Left renal cortex interstitium (tissue), 4 donors: Measurements from ENCODE around the gene UNC5C. TPM values are rescaled to one million over a fixed set of nuclear protein-coding genes. Genes with fewer than 3 reads are reported as not detected.

Source experiments
- DNase-seq, 4 donors: peaks; one replicate each; pipeline ENCODE4 v3.0.0-alpha.2; 2013; ENCODE audit warnings: low read depth in 4 of 4, low spot score in 2 of 4, missing footprints in 1 of 4
- polyA plus RNA-seq, 4 donors: library from polyadenylated mRNA; unstranded; fragments of 120-200 nt; gene quantifications; one replicate each; pipeline ENCODE4 v1.2.1, GENCODE V29; 2013; ENCODE audit not compliant: insufficient read length in 4 of 4

The UNC5C gene
- polyA plus RNA-seq: 10 to 100 TPM; 32.4 to 42.3 (median 37.0) TPM

GRCh38 chr4:95548738-95549245, at the start of gene UNC5C:
UNC5C (minus strand) TSS chr4:95548973.
- peak in 1 of 4 donors; percentile 83 for DNase-seq

GRCh38 chr4:95596676-95597075, 47.9 kb upstream of the UNC5C start:
- no peak for DNase-seq

DNA sequence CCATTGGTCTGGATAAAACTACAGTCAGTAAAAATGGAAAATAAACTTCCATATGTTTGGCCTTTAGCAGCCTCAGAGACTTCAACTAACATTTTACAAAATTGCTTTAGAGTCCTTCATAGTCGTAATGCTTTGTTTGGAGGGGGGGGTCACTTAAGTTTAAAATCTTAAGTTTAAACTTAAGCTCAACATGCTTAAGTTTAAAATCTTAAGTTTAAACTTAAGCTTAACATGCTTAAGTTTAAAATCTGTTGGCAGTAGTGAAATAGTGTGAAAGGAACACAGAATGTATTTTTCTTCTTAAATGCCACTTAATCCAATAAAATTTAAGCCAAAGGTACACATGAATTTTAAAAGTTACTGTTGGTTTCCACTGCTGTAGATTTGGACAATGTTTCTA, 45.9 kb upstream of the UNC5C start:
- peak in 1 of 4 donors; percentile 10 for DNase-seq

GRCh38 chr4:95594013-95594412, 45.2 kb upstream of the UNC5C start:
- no peak for DNase-seq

GRCh38 chr4:95591278-95591677, 42.5 kb upstream of the UNC5C start:
- DNase-seq: no peak

DNA sequence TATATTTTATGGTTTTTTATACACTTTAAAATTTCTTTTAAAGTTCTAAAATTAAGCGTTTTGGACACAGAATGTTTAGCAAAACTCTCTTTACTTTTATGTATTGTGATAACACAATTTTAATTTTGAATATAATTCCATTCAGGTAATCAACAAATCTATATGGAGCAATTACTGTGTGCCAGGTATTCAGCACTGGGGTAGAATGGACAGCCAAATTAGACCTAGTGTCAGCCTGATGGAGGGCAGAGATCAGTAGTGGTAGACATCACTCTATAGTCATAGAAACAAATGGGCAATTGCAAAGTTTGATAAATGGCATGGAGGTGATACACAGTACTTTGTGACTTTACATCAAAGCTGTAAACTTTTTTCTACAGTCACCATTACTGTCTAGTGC, 41.8 kb upstream of the UNC5C start:
- DNase-seq: no peak

GRCh38 chr4:95585016-95585695, 36.4 kb upstream of the UNC5C start:
- DNase-seq: no peak

DNA sequence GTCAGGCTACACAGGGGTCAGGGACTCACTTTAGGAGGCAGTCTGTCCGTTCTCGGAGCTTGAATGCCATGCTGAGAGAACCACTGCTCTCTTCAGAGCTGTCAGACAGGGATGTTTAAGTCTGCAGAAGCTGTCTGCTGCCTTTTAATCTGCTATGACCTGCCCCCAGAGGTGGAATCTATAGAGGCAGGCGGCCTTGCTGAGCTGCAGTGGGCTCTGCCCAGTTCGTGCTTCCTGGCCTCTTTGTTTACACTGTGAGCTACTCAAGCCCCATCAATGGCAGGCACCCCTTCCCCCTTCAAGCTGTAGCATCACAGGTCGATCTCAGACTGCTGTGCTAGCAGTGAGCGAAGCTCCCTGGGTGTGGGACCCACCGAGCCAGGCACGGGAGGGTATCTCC, 31.5 kb upstream of the UNC5C start:
- DNase-seq: no peak

DNA sequence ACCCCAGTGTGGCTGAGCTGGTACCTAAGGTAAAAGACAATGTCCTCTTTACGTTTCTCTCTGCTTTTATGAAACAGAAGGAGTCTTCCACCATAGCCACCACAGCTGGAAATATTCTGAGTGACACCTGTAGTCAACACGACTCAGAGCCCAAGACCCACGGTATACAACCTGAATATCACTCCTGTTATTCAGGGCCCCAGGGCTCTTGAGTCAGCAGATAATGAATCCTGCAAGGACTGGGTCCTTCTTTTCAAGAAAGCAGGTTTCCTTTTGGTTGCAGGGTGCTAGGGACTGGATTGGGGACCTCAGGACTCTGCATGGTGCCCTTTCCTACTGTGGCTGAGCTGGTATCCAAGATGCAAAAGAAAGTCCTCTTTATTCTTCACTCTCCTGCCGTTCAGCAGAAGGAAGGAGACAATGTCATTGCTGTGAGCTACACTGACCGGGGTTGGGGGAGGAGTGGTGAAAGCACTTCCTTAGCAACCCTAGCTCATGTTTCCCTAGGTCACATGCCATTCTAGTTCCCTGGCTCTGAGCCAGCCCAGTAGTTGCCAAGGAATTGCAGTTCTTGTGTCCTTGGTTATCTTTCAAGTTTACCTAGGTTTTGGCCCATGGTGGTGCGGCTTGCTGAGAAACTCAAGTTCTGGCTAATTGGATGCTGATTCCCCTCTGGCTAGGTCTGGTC, 23.7 kb upstream of the UNC5C start:
- DNase-seq: peak in 1 of 4 donors; percentile 43

DNA sequence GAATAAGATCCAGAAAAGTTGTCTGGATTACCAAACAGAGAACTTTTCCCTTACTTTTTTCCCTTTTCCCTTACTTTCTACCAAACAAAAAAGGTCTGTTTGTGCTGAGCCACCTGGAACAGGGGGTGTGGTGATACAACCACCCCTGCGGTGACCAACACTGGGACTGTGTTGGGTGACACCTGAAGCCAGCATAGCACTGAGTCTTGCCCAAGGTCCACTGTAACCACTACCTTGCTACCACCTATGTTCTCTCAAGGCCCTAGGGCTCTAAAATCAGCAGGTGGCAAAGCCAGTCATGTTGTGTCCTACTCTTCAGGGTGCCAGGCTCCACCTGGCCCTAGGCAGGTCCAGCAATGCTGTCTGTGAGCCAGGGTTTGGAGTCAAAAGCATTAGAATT, 22.8 kb upstream of the UNC5C start:
- no peak for DNase-seq

- no peak for DNase-seq
Measured at GRCh38 chr4:95563638-95564337, 15.0 kb upstream of the UNC5C start.

DNA sequence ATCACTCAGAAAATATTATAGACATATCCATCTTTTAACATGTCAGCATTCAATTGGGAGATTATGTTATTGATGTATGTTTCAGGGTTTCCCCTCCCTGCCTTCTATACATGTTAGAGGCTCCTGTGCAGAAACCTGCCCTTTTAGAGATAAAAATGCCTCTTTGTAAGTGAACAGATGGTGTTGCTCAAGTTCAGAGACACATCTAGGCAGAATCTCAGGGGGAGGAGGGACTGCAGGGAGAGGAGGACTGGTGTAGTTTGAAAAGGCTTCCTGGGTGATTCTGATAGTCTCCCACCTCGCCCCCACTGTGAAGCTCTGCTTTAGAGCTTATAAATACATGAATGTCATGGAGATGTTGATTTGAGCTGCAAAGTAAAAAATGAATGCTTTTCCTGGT, 12.0 kb upstream of the UNC5C start:
- no peak for DNase-seq

DNA sequence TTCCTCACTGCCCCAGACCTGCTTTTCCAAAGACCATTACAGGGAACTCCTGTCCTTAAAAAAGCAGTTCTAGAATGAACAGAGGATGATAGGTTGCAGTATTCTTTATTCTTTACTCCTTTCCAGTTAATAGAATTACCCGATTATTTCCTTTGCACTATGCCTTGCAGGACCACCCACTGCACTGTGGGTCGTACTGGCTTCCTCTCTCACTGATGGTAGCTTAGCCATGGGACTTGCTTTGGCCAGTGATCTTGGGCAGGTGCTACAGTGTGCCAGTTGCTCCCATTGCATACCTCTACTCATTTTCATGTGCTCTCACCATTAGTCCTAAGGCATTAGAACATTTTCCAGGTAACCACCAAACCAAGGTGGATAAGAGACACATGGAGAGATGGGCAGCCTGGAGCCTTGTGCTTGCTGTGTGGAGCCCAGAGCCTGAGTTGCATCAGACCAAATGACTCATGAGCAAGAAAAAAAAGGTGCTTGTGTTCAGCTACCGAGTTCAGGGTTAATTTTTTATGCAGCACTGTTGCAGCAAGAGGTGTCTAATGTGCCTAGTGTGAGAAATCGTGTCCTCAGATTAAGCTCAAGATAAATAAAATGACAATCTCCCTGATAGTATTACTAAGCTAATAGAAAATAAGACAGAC, 7.6 kb upstream of the UNC5C start:
- no peak for DNase-seq

- DNase-seq: no peak
Measured at GRCh38 chr4:95552942-95553550, 4.3 kb upstream of the UNC5C start.

GRCh38 chr4:95551653-95552052, 2.9 kb upstream of the UNC5C start:
- DNase-seq: no peak

DNA sequence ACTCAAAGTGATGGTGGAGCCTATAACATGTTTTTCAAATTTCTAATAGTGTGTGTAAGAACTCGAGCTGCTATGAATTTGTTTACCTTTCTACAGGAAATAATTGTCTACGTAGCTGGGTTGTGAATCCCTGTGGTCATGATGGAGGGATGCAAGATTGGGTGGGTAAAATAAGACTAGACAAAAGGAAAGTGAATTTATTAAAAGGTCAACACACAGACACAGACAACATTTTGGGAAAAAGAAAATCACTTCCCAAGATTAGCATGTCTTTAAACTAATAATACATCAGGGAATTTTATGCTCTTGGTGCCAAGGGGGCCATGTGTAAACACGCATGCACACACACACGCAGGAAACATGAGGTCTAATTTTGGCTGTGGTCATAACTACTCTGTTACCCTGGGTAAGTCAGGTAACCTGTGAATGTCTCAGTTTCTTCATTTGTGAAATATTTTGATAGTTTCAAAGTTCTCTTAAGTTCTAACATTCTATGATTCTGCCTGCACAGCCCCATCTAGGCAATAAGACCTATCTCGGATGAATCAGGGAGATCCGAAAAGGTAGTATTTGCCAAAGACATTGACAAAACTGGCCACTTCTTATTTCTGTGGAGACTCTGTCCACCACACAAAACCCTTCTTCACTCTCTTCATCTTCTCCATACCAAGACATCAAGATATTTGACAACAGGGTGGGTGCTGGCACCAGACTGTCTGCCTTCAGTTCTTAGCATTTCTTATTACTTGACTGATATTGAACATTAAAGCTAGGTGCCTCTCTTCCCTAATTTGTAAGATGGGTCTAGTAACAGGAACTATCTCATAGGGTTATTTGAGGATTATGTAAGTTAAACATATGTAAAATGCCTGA, 1.6 kb upstream of the UNC5C start:
- DNase-seq: no peak

DNA sequence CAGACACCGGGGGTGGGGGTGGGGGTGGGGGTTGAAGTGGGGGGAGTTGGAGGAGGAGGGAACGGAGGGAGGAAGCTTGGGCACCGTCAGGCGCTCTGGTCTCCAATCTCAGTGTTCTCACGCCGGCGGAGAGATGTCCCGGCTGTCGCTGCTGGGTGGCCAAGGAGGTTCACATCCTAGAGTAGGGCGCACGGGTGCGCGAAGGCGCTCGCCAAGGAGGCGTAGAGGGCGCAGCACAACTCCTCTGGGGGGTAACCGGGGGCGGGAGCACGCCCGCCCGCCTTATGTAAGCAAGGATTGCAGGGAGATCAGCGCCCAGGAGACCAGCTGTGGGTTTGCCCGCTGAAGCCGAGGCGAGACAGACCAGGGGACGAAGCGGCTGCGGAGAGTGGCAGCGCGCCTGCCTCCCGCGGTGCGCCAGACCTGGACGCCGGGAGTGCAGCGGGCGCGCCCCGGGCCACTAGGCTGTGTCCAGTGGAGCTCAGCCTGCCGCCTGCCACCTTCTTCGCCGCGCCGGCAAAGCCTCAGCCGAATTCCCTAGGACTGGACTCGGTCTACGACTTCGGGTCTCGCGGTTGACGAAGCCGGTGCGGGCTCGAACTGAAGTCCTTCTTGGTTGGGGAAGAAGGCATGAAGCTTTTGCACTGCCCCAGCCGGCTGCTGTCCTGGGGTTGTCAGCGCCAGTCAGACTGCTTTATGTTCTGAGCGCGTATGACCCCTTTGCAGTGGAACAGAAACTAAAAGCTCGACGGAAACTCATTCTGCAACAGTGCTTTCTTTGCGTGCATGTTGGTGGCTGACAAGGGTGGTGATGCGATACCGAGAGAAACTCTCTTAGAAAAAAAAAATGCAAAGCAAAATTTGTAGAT, 707 bp upstream of the UNC5C start:
- no peak for DNase-seq

DNA sequence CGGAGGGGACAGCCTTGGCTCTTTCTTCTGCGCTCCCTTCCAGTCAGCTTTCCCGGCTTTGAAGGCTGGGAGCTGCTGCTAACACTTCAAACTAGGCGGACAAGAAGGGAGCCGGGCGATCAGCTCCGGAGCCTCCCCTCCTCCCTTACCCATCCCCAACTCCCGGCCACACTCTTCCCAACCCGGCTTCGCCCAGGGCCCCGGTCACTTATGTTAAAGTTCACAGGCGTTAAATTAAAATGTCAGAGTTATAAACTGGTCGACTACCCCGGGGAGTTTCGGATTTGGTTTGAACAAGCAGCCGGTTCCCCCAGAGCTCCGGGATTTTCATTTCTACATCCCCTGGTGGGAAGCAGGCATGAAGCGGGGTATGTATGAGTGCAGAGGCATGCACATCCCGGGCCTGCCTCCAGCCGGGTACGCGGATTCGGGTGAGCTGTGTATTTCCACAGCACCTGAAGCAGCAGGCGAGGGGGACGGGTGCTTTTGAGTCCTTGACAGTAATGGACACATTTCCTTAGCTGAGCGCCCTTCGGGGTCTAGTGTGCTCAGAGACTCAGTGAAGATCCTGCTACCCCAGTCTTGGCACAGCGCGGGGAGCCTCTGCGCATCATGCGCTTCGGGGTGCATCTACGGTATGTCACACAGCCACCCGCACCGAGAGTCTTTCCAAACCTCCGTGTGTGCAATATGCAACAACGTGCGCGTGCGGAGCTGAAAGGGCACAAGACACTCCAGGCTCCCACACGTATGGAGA, 880 bp downstream of the UNC5C start:
- DNase-seq: no peak
